ENCODE results near the gene SPSB4.

SPSB4 gene

DNA sequence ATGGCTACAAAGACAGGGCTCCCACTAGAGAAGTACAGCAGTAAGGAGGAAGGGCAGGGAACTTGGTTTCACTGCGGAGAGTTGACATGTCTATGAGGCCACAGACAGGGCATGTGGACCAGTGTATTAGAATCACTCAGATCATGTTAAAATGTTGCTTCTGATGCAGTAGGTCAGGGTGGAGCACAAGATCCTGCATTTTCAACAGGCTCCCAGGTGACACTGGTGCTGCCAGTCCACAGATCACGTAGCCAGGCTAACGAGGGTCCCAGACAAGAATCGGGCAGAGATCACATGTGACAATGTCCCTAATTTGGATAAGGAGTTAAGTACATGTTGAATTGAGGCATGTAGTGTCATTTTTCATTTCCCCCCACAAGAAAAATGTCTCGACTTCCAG is 73.6 kb downstream of the SPSB4 start:
- TF ChIP-seq, protein P1, sequence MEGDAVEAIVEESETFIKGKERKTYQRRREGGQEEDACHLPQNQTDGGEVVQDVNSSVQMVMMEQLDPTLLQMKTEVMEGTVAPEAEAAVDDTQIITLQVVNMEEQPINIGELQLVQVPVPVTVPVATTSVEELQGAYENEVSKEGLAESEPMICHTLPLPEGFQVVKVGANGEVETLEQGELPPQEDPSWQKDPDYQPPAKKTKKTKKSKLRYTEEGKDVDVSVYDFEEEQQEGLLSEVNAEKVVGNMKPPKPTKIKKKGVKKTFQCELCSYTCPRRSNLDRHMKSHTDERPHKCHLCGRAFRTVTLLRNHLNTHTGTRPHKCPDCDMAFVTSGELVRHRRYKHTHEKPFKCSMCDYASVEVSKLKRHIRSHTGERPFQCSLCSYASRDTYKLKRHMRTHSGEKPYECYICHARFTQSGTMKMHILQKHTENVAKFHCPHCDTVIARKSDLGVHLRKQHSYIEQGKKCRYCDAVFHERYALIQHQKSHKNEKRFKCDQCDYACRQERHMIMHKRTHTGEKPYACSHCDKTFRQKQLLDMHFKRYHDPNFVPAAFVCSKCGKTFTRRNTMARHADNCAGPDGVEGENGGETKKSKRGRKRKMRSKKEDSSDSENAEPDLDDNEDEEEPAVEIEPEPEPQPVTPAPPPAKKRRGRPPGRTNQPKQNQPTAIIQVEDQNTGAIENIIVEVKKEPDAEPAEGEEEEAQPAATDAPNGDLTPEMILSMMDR (conservative IDR thresholded peaks at IDR 0.05; ENCODE audit: low read depth, low read length): no peak
- H3K4me3 ChIP-seq (ENCODE audit: low read depth, low read length): no peak overlapping the region
- no peak for DNase-seq (ENCODE audit: low read depth)

- H3K4me3 ChIP-seq (ENCODE audit: low read depth, low read length): no peak overlapping the region
- TF ChIP-seq, protein P1 (conservative IDR thresholded peaks at IDR 0.05; ENCODE audit: low read depth, low read length): no peak
- no peak for DNase-seq (ENCODE audit: low read depth)
Observed at GRCh38 chr3:141125351-141125750, 74.2 kb downstream of the SPSB4 start.

DNA sequence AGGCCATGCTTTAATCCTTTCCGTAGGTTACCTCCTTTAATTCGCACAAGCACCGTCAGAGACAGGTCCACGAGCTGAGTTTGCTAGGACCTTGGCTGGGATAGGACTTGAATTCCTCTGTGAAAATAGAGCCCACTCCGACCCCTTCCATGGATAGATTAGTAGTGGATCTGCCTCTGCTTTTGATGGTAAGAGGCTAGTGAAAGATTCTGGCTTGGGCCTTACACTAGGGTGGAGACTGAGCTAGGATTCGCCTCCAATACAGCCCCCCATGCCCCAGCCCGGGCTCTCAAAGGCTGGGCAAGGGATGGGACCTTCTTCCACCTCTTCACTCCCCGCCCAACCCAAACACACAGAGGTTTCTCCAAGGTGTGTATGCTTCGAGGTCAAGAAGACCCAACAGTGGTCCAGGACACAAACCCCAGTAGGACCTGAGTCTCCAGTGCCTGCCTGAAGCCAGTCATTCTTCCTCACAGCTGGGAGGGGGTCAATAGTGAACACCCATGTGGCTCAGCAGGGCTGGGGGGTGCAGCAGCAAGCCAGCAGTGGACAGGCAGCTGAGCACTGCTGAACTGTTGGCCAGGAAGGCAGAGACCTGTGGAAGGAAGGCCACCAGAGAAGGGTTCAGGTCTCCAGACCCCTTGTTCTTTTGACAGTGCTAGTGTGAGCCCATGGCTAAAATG is 75.7 kb downstream of the SPSB4 start:
- no peak for DNase-seq (ENCODE audit: low read depth)
- no peak overlapping the region for H3K4me3 ChIP-seq (ENCODE audit: low read depth, low read length)
- TF ChIP-seq, protein P1 (conservative IDR thresholded peaks at IDR 0.05; ENCODE audit: low read depth, low read length): no peak

GRCh38 chr3:141127344-141128125 is 76.4 kb downstream of the SPSB4 start:
- TF ChIP-seq, protein P1 (conservative IDR thresholded peaks at IDR 0.05; ENCODE audit: low read depth, low read length): no peak
- H3K4me3 ChIP-seq (ENCODE audit: low read depth, low read length): no peak overlapping the region
- no peak for DNase-seq (ENCODE audit: low read depth)

- TF ChIP-seq, protein P1 (conservative IDR thresholded peaks at IDR 0.05; ENCODE audit: low read depth, low read length): no peak
- DNase-seq (ENCODE audit: low read depth): no peak
- H3K4me3 ChIP-seq (ENCODE audit: low read depth, low read length): no peak overlapping the region
Observed at GRCh38 chr3:141128126-141128777, 77.1 kb downstream of the SPSB4 start.

DNA sequence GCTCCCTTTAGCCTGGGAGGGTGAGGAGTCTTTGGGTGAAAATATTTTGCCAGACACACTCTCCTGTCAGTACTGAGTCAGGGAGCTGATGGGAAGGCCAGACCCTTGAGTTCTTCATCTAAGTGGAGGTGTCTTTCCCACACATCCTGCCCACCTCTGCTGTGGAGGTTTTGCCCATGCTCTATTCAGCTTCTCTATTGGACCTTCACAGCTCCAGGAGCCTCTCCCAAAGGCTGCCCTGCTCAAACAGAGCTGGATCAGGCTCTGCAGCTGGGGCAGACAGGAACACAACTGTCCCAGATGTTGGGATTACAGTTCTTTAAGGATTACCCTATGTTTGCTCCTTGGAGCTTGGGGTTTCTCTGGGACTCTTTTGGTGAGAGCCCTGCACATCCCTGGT is 77.9 kb downstream of the SPSB4 start:
- TF ChIP-seq, protein P1 (conservative IDR thresholded peaks at IDR 0.05; ENCODE audit: low read depth, low read length): no peak
- no peak overlapping the region for H3K4me3 ChIP-seq (ENCODE audit: low read depth, low read length)
- DNase-seq (ENCODE audit: low read depth): no peak
